HepG2 (cell line): Measurements from ENCODE around the gene NAA25. TPM values are rescaled to one million over a fixed set of nuclear protein-coding genes. Genes with fewer than 3 reads are reported as not detected.
A peak's percentile ranks its signal among the peaks of the same experiment; 100 is the strongest.

Experiments
- CREM ChIP-seq, 2 experiments: sonication (generic) in 1 of 2; formaldehyde crosslinking in 1 of 2; IDR thresholded peaks; 2 replicates each; pipeline versions ENCODE4 v1.4.0 to v1.6.1; 2016 to 2020; ENCODE audit warnings: antibody characterized with exemption in 1 of 2, mild to moderate bottlenecking in 1 of 2, missing genetic modification reagents in 1 of 2
- EP300 ChIP-seq, 3 experiments: sonication (generic) in 1 of 3; formaldehyde crosslinking in 1 of 3; IDR thresholded peaks; 2 replicates each; pipeline versions ENCODE4 v1.5.1 to v1.6.1; 2011 to 2020; ENCODE audit warnings: low read depth in 2 of 3, low read length in 2 of 3, borderline replicate concordance in 1 of 3, improper control_type of control experiment in 1 of 3, mild to moderate bottlenecking in 1 of 3, missing genetic modification reagents in 1 of 3, moderate library complexity in 1 of 3
- FOSL1 ChIP-seq: sonication (generic); formaldehyde crosslinking; IDR thresholded peaks from 2 replicates; pipeline ENCODE4 v1.9.0; 2021; ENCODE audit warnings: missing genetic modification reagents, borderline replicate concordance
- GPN1 ChIP-seq: sonication (generic); formaldehyde crosslinking; IDR thresholded peaks from 2 replicates; pipeline ENCODE4 v1.5.1; 2020; ENCODE audit warnings: missing genetic modification reagents, borderline replicate concordance
- ISL2 ChIP-seq: sonication (generic); formaldehyde crosslinking; IDR thresholded peaks from 2 replicates; pipeline ENCODE4 v1.5.0; 2020; ENCODE audit warnings: missing genetic modification reagents
- KDM6A ChIP-seq: IDR thresholded peaks from 2 replicates; pipeline ENCODE4 v1.6.1; 2016; ENCODE audit warnings: low read depth
- KLF15 ChIP-seq: sonication (generic); formaldehyde crosslinking; IDR thresholded peaks from 2 replicates; pipeline ENCODE4 v1.8.1; 2023; ENCODE audit warnings: borderline replicate concordance, mild to moderate bottlenecking, inconsistent platforms, missing genetic modification reagents, mixed read lengths
- MAFG ChIP-seq: sonication (generic); formaldehyde crosslinking; IDR thresholded peaks from 2 replicates; pipeline ENCODE4 v1.5.1; 2020; ENCODE audit warnings: mild to moderate bottlenecking, missing genetic modification reagents
- MEIS1 ChIP-seq: sonication (generic); formaldehyde crosslinking; IDR thresholded peaks from 2 replicates; pipeline ENCODE4 v1.9.0; 2021; ENCODE audit warnings: mild to moderate bottlenecking, missing genetic modification reagents, moderate library complexity, borderline replicate concordance
- NCOR1 ChIP-seq: fragments of 200-600 bp; sonication (generic); IDR thresholded peaks from 2 replicates; pipeline ENCODE4 v1.7.0; 2017; ENCODE audit warnings: antibody characterized with exemption, low read length, borderline replicate concordance
- NKX3-1 ChIP-seq: sonication (generic); formaldehyde crosslinking; IDR thresholded peaks from 2 replicates; pipeline ENCODE4 v1.5.0; 2020; ENCODE audit warnings: missing genetic modification reagents
- PCBP1 ChIP-seq: fragments of 200-400 bp; formaldehyde crosslinking; IDR thresholded peaks from 2 replicates; pipeline ENCODE4 v1.6.1; 2017; ENCODE audit warnings: mild to moderate bottlenecking, low read depth, low read length, borderline replicate concordance
- RFX3 ChIP-seq: IDR thresholded peaks from 2 replicates; pipeline ENCODE4 v1.6.1; 2016; ENCODE audit warnings: missing biosample characterization, missing genetic modification reagents
- SETDB1 ChIP-seq: sonication (generic); formaldehyde crosslinking; IDR thresholded peaks from 2 replicates; pipeline ENCODE4 v1.5.1; 2020; ENCODE audit warnings: missing genetic modification reagents, mild to moderate bottlenecking, borderline replicate concordance
- SP5 ChIP-seq: IDR thresholded peaks from 2 replicates; pipeline ENCODE4 v1.6.1; 2016; ENCODE audit warnings: low read depth, borderline replicate concordance
- SPEN ChIP-seq: sonication (generic); formaldehyde crosslinking; IDR thresholded peaks from 2 replicates; pipeline ENCODE4 v1.5.1; 2020; ENCODE audit warnings: low read depth, mild to moderate bottlenecking, missing genetic modification reagents
- SRF ChIP-seq: IDR thresholded peaks from 2 replicates; pipeline ENCODE4 v1.6.1; 2011; ENCODE audit warnings: mild to moderate bottlenecking, low read depth, low read length, moderate library complexity
- SRSF9 ChIP-seq: fragments of 200-400 bp; formaldehyde crosslinking; IDR thresholded peaks from 2 replicates; pipeline ENCODE4 v1.6.1; 2018; ENCODE audit warnings: borderline replicate concordance, mild to moderate bottlenecking, low read depth, low read length; ENCODE audit not compliant: insufficient read depth, poor library complexity, severe bottlenecking
- TARDBP ChIP-seq: sonication (generic); formaldehyde crosslinking; IDR thresholded peaks from 2 replicates; pipeline ENCODE4 v1.8.0; 2022; ENCODE audit warnings: mild to moderate bottlenecking, missing genetic modification reagents
- TOPORS ChIP-seq: sonication (generic); formaldehyde crosslinking; IDR thresholded peaks from 2 replicates; pipeline ENCODE4 v1.8.0; 2023; ENCODE audit warnings: mild to moderate bottlenecking, missing genetic modification reagents
- YEATS4 ChIP-seq: sonication (generic); formaldehyde crosslinking; IDR thresholded peaks from 2 replicates; pipeline ENCODE4 v1.4.0; 2020; ENCODE audit warnings: missing genetic modification reagents, borderline replicate concordance
- ZFP36L1 ChIP-seq: sonication (generic); formaldehyde crosslinking; IDR thresholded peaks from 2 replicates; pipeline ENCODE4 v1.8.0; 2022; ENCODE audit warnings: mild to moderate bottlenecking, missing genetic modification reagents, moderate library complexity
- ZNF101 ChIP-seq: sonication (generic); formaldehyde crosslinking; IDR thresholded peaks from 2 replicates; pipeline ENCODE4 v1.4.0; 2020; ENCODE audit warnings: mild to moderate bottlenecking, low read depth, missing genetic modification reagents, borderline replicate concordance
- ZNF460 ChIP-seq: sonication (generic); formaldehyde crosslinking; IDR thresholded peaks from 2 replicates; pipeline ENCODE4 v1.5.1; 2020; ENCODE audit warnings: missing genetic modification reagents, mild to moderate bottlenecking, borderline replicate concordance
- ZNF713 ChIP-seq: sonication (generic); formaldehyde crosslinking; IDR thresholded peaks from 2 replicates; pipeline ENCODE4 v1.4.0; 2020; ENCODE audit warnings: mild to moderate bottlenecking, missing genetic modification reagents
- ZNF737 ChIP-seq: sonication (generic); formaldehyde crosslinking; IDR thresholded peaks from 2 replicates; pipeline ENCODE4 v1.5.0; 2020; ENCODE audit warnings: missing genetic modification reagents, mild to moderate bottlenecking, borderline replicate concordance
- polyA plus RNA-seq, 8 experiments: library from polyadenylated mRNA; depleted of rRNA in 3 of 8; stranded (reverse) in 7 of 8; unstranded in 1 of 8; fragments of >200 nt; fragmentation: Illumina TruSeq in 4 of 8; extraction: Trizol in 4 of 8; gene quantifications; 2 replicates each; pipeline versions ENCODE4 v1.2.1 to v1.2.3, GENCODE V29; 2011 to 2016; ENCODE audit warnings: low read depth in 4 of 8, missing spikeins in 1 of 8, mixed read lengths in 1 of 8; ENCODE audit not compliant: insufficient read depth in 1 of 8
- total RNA-seq, 5 experiments: library from RNA; depleted of rRNA; stranded (reverse); fragments of >200 nt; fragmentation: Illumina TruSeq; extraction: Trizol; gene quantifications; 2 replicates each; pipeline ENCODE4 v1.2.3, GENCODE V29; 2016; ENCODE audit warnings: low read depth in 1 of 5
- TF ChIP-seq, protein P1 (sequence below): sonication (generic); formaldehyde crosslinking; IDR thresholded peaks from 2 replicates; pipeline ENCODE4 v1.5.0; 2020; ENCODE audit warnings: missing genetic modification reagents
- TF ChIP-seq, protein P2 (sequence below): sonication (generic); formaldehyde crosslinking; IDR thresholded peaks from 2 replicates; pipeline ENCODE4 v1.4.0; 2020; ENCODE audit warnings: missing genetic modification reagents

The NAA25 gene
- total and polyA plus RNA-seq, 2 of the 13 experiments (the other 11 are each of a cell fraction or from before 2014, with no cell fraction given) = 11.4 to 32.0 TPM

DNA sequence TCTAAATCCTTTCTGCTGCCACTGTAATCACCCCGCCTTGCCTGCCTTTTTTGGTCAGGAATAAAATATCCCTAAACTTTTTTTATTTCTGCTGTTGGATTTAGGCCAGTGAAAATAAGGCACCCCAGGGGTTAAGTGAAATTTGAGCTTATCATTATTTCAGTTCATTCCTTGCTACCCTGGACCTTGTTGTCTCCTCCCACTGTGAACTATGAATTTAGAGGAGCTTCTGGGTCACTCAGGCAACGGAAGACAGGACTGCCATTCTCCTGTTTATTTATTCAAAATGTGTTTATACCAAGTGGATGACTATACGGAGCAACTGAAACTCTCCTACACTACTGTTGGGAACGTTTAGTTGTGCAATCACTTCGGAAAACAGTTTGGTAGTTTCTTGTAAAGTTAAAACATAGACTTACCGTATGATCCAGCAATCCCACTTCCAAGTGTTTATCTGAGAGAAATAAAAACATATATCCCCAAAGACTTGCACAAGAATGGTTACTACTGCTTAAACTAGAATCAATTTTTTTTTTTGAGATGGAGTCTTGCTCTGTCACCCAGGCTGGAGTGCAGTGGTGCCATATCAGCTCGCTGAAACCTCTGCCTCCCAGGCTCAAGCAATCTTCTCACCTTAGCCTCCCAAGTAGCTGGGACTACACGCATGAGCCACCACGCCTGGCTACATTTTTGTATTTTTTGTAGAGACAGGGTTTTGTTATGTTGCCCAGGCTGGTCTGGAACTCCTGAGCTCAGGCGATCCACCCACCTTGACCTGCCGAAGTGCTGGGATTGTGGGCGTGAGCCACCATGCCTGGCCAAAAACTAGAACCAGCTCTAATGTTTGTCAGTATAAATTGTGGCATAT is 14.5 kb upstream of the NAA25 start (continued):
- TF ChIP-seq SRSF9 (no peak), SRF (no peak), NKX3-1 (CRISPR knock-in tag) (no peak), NCOR1 (0 out of 2 replicates have a peak, but pooled peaks have one; percentile 30), MAFG (CRISPR knock-in tag) (no peak), CREM (IDR thresholded peaks at IDR 0.05) (no peak), CREM (CRISPR knock-in tag; IDR thresholded peaks at IDR 0.05) (no peak), ZFP36L1 (CRISPR knock-in tag) (no peak), GPN1 (no peak), FOSL1 (CRISPR knock-in tag) (no peak), YEATS4 (CRISPR knock-in tag) (no peak; the same call in 1 of the 2 replicates), ZNF101 (no peak), KDM6A (CRISPR knock-in tag) (peak; percentile 54; the same call in 1 of the 2 replicates), SP5 (CRISPR knock-in tag) (peak; percentile 41; the same call in 1 of the 2 replicates), MEIS1 (CRISPR knock-in tag) (no peak), KLF15 (CRISPR knock-in tag) (no peak), TOPORS (CRISPR knock-in tag) (0 out of 2 replicates have a peak, but pooled peaks have one; percentile 67), PCBP1 (no peak), ZNF737 (CRISPR knock-in tag) (no peak), TARDBP (CRISPR knock-in tag) (peak; percentile 24; the same call in 1 of the 2 replicates), ZNF713 (CRISPR knock-in tag) (no peak), SETDB1 (no peak), RFX3 (CRISPR knock-in tag) (peak; percentile 24; the same call in 1 of the 2 replicates), EP300 (IDR thresholded peaks at IDR 0.05; ENCODE audit: low read depth in 2 of 2, low read length in 2 of 2) (peak in 1 of 2 experiments; percentile 59; a peak in 2 of 4 replicates), EP300 (CRISPR knock-in tag; IDR thresholded peaks at IDR 0.05; ENCODE audit: borderline replicate concordance) (no peak), ZNF460 (no peak), SPEN (peak; percentile 45; the same call in 1 of the 2 replicates), ISL2 (CRISPR knock-in tag) (0 out of 2 replicates have a peak, but pooled peaks have one; percentile 18)
- TF ChIP-seq, protein P1, sequence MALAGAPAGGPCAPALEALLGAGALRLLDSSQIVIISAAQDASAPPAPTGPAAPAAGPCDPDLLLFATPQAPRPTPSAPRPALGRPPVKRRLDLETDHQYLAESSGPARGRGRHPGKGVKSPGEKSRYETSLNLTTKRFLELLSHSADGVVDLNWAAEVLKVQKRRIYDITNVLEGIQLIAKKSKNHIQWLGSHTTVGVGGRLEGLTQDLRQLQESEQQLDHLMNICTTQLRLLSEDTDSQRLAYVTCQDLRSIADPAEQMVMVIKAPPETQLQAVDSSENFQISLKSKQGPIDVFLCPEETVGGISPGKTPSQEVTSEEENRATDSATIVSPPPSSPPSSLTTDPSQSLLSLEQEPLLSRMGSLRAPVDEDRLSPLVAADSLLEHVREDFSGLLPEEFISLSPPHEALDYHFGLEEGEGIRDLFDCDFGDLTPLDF (CRISPR knock-in tag) = no peak
- TF ChIP-seq, protein P2, sequence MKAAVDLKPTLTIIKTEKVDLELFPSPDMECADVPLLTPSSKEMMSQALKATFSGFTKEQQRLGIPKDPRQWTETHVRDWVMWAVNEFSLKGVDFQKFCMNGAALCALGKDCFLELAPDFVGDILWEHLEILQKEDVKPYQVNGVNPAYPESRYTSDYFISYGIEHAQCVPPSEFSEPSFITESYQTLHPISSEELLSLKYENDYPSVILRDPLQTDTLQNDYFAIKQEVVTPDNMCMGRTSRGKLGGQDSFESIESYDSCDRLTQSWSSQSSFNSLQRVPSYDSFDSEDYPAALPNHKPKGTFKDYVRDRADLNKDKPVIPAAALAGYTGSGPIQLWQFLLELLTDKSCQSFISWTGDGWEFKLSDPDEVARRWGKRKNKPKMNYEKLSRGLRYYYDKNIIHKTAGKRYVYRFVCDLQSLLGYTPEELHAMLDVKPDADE = no peak
